ENCODE measurements around the gene FERMT3. TPM values are rescaled to one million over a fixed set of nuclear protein-coding genes. Genes with fewer than 3 reads are reported as not detected.
A peak's percentile ranks its signal among the peaks of the same experiment; 100 is the strongest.

The FERMT3 gene
- polyA plus RNA-seq, 3 donors = 289 to 421 (median 310) TPM

DNA sequence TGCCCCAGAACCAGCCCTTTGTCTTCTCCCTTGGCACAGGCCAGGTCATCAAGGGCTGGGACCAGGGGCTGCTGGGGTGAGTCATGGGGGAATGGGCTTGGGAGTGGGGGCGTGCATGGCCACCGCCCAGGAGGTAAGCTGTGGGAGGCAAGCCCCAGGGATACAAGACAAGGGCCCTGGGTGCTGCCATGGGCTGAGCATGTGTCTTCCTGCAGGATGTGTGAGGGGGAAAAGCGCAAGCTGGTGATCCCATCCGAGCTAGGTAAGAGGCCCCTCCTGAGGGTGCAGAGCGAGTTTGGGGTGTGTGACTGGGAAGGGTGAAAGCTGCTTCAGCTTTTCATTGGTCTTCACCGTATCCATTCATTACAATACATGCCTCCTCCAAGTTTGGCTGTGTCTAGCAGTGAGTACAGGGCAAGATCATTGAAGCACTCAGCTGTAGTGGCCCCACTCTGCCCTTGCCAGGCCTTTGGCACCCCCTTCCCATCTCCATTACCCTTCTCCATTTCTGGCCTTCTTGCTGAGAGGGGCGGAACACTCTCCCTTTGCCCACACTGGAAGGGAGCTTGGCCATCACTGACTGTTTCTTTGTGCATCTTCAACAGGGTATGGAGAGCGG is 36.8 kb downstream of the FERMT3 start:
- Histone ChIP-seq H2AFZ (ENCODE audit: insufficient read depth, low read depth, low read length, poor library complexity, severe bottlenecking) (no peak overlapping the region), H3K9me3 (replicated peaks in 1 of 2; ENCODE audit: control insufficient read depth in 1 of 2, insufficient read depth in 1 of 2, low read length in 2 of 2) (no peaks in the 10 kb centered on the region), H3K36me3 (replicated peaks in 1 of 2; ENCODE audit: control insufficient read depth in 1 of 2, insufficient read depth in 2 of 2, low read length in 2 of 2) (peaks cover 10 to 12% of the 10 kb centered on the region in 2 donors), H3K27ac (ENCODE audit: low read depth in 1 of 2, low read length in 2 of 2) (no peak overlapping the region), H3K4me3 (replicated peaks in 1 of 3; ENCODE audit: low read depth in 2 of 3, low read length in 3 of 3) (no peak overlapping the region), H3K9ac (ENCODE audit: insufficient read depth, low read length, poor library complexity, severe bottlenecking) (no peak overlapping the region), H3K27me3 (ENCODE audit: control insufficient read depth in 2 of 2, insufficient read depth in 2 of 2, low read length in 2 of 2) (no peaks in the 10 kb centered on the region), H3K4me2 (replicated peaks; ENCODE audit: extremely low read depth, low read length, poor library complexity, severe bottlenecking) (no peak overlapping the region), H3K4me1 (ENCODE audit: control insufficient read depth in 1 of 2, insufficient read depth in 2 of 2, low read length in 2 of 2) (peaks cover 68 to 82% of the 10 kb centered on the region in 2 donors), H3K79me2 (ENCODE audit: insufficient read depth, low read length) (peaks cover 40% of the 10 kb centered on the region), H4K20me1 (ENCODE audit: insufficient read depth, low read length) (no peaks in the 10 kb centered on the region)
- peaks cover 14 to 16% of the 10 kb centered on the region in 2 donors for H3K36me3 Mint-ChIP-seq
- no peak for DNase-seq
- WGBS (ENCODE audit: insufficient coverage) = 100% methylated on average over 2 of the region's 8 CpGs
- peak overlapping the region in 4 of 7 donors; percentile 5 to 26 (median 11) for H3K27ac Mint-ChIP-seq
- H3K27me3 Mint-ChIP-seq (ENCODE audit: low read depth in 3 of 3) = peaks cover 0 to 5% (median 0%) of the 10 kb centered on the region in 3 donors
- H3K4me3 Mint-ChIP-seq = peak overlapping the region in 1 of 2 donors; percentile 26
- H3K4me1 Mint-ChIP-seq = peaks cover 62% of the 10 kb centered on the region
- intact Hi-C loops (cut with micrococcal nuclease) = loop anchor here (5.0 kb wide), 2 partner anchors 36 to 59 kb away; partner anchors contain the start of genes FERMT3 (in 2 of the 2) and CATSPERZ (in 1 of the 2)
- no peaks in the 10 kb centered on the region for H3K9me3 Mint-ChIP-seq
- TF ChIP-seq, protein P1, sequence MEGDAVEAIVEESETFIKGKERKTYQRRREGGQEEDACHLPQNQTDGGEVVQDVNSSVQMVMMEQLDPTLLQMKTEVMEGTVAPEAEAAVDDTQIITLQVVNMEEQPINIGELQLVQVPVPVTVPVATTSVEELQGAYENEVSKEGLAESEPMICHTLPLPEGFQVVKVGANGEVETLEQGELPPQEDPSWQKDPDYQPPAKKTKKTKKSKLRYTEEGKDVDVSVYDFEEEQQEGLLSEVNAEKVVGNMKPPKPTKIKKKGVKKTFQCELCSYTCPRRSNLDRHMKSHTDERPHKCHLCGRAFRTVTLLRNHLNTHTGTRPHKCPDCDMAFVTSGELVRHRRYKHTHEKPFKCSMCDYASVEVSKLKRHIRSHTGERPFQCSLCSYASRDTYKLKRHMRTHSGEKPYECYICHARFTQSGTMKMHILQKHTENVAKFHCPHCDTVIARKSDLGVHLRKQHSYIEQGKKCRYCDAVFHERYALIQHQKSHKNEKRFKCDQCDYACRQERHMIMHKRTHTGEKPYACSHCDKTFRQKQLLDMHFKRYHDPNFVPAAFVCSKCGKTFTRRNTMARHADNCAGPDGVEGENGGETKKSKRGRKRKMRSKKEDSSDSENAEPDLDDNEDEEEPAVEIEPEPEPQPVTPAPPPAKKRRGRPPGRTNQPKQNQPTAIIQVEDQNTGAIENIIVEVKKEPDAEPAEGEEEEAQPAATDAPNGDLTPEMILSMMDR (IDR thresholded peaks at IDR 0.05) = no peak

DNA sequence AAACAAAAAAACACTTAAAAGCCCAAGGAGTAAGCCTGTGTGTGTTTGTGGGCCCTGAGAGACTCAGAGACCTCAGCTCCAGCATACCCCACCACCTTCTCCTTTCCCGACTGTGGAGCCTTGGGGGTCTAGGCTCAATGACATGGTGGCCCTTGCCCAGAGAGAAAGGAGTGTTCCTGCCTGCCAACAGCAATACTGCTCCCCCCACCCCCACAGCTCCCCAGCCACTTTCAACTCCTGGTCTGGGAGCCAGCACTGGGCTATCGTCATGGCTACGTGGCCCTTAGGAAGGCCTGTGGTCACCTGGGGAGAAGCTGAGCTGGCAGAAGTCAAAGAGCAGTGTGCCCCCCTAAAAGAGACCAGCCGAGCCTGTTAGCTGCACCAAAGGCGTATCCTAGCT is 37.6 kb downstream of the FERMT3 start:
- no peak overlapping the region for H2AFZ ChIP-seq (ENCODE audit: insufficient read depth, low read depth, low read length, poor library complexity, severe bottlenecking)
- peaks cover 10 to 12% of the 10 kb centered on the region in 2 donors for H3K36me3 ChIP-seq (replicated peaks in 1 of 2; ENCODE audit: control insufficient read depth in 1 of 2, insufficient read depth in 2 of 2, low read length in 2 of 2)
- Mint-ChIP-seq H3K27ac (peak overlapping the region in 4 of 7 donors; percentile 25 to 54 (median 40)), H3K36me3 (peaks cover 14 to 16% of the 10 kb centered on the region in 2 donors), H3K27me3 (ENCODE audit: low read depth in 3 of 3) (peaks cover 0 to 5% (median 2%) of the 10 kb centered on the region in 3 donors), H3K4me3 (no peak overlapping the region), H3K9me3 (no peaks in the 10 kb centered on the region), H3K4me1 (peaks cover 55% of the 10 kb centered on the region)
- no peak for DNase-seq
- no peak overlapping the region for H3K4me2 ChIP-seq (replicated peaks; ENCODE audit: extremely low read depth, low read length, poor library complexity, severe bottlenecking)
- no peak overlapping the region for H3K4me3 ChIP-seq (replicated peaks in 1 of 3; ENCODE audit: low read depth in 2 of 3, low read length in 3 of 3)
- H3K4me1 ChIP-seq (ENCODE audit: control insufficient read depth in 1 of 2, insufficient read depth in 2 of 2, low read length in 2 of 2) = peaks cover 61 to 75% of the 10 kb centered on the region in 2 donors
- H4K20me1 ChIP-seq (ENCODE audit: insufficient read depth, low read length) = no peaks in the 10 kb centered on the region
- intact Hi-C loops (cut with micrococcal nuclease) = loop anchor here (5.0 kb wide), 2 partner anchors 37 to 58 kb away; partner anchors contain the start of genes FERMT3 (in 2 of the 2) and CATSPERZ (in 1 of the 2)
- H3K27ac ChIP-seq (ENCODE audit: low read depth in 1 of 2, low read length in 2 of 2) = peak overlapping the region in 1 of 2 donors; percentile 11
- no peak overlapping the region for H3K9ac ChIP-seq (ENCODE audit: insufficient read depth, low read length, poor library complexity, severe bottlenecking)
- TF ChIP-seq, protein P1 (IDR thresholded peaks at IDR 0.05) = no peak
- no peaks in the 10 kb centered on the region for H3K9me3 ChIP-seq (replicated peaks in 1 of 2; ENCODE audit: control insufficient read depth in 1 of 2, insufficient read depth in 1 of 2, low read length in 2 of 2)
- WGBS (ENCODE audit: insufficient coverage) = 57% methylated on average over 2 of the region's 5 CpGs
- H3K79me2 ChIP-seq (ENCODE audit: insufficient read depth, low read length) = peaks cover 40% of the 10 kb centered on the region
- no peaks in the 10 kb centered on the region for H3K27me3 ChIP-seq (ENCODE audit: control insufficient read depth in 2 of 2, insufficient read depth in 2 of 2, low read length in 2 of 2)

Data from CD14-positive monocyte (primary cell).